Measurements from ENCODE around the gene CDH4. TPM values are rescaled to one million over a fixed set of nuclear protein-coding genes. Genes with fewer than 3 reads are reported as not detected.

The CDH4 gene
- total RNA-seq, 4 donors from 2014 or later, result 0.71 to 4.2 (median 2.9) TPM

DNA sequence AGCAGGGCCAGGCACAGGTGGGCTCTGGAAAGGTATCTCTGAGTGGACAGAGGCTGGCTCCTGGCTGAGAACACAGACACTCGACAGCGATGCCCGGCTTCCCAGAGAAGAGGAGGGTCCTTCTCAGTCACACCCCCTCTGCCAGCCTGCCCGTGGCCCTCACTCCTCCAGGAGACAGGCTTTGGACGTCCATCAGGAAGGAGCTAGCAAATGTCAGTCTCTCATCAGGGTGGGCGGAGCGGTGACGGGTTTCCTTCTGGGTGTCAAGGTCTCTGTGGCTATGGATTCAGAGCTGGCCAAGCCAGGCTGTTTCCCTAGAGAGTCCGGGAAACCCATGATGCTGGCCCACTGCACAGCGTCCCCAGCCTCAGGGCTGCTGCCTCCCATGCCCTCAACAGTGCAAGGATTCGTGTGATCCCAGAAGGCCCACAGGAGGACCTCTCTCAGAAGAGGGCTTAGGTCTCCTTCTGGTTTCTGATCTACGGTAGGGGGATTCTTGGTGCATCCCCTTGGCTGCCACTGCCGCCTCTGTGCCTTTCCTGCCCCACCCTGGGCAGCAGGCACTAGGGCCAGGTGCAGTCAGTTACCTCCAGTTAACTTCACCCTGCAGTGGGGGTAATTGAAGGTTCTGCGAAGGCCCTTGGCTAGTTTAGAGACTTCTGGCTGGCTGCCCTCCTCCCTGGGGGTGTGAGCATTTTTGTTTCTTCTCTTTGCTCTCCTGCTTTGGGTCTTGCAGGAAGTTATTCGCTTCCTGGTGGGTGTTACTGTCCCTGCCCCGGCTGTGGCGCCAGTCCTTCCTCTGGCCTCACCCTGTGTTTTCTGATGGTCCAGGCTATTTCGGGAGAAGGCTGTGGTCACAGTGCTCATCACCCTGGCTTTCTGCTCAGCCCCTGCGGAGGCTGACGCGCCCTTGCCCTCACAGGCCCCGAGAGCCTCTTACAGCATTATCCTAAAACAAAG is 80.2 kb downstream of the CDH4 start:
- H3K4me3 ChIP-seq (ENCODE audit: low read depth, poor library complexity, severe bottlenecking), result no peak overlapping the region
- no peak for DNase-seq (ENCODE audit: low spot score in 2 of 2)
- TF ChIP-seq, protein P1, sequence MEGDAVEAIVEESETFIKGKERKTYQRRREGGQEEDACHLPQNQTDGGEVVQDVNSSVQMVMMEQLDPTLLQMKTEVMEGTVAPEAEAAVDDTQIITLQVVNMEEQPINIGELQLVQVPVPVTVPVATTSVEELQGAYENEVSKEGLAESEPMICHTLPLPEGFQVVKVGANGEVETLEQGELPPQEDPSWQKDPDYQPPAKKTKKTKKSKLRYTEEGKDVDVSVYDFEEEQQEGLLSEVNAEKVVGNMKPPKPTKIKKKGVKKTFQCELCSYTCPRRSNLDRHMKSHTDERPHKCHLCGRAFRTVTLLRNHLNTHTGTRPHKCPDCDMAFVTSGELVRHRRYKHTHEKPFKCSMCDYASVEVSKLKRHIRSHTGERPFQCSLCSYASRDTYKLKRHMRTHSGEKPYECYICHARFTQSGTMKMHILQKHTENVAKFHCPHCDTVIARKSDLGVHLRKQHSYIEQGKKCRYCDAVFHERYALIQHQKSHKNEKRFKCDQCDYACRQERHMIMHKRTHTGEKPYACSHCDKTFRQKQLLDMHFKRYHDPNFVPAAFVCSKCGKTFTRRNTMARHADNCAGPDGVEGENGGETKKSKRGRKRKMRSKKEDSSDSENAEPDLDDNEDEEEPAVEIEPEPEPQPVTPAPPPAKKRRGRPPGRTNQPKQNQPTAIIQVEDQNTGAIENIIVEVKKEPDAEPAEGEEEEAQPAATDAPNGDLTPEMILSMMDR (IDR thresholded peaks at IDR 0.05), result no peak
- TF ChIP-seq POLR2A (IDR thresholded peaks at IDR 0.05), result no peak
- WGBS, 2 donors, result 55 to 60% methylated on average over 18 to 19 of the region's 22 CpGs
- intact Hi-C loops (cut with DNase I; ENCODE audit: low total_unique reads), result no loop called here

DNA sequence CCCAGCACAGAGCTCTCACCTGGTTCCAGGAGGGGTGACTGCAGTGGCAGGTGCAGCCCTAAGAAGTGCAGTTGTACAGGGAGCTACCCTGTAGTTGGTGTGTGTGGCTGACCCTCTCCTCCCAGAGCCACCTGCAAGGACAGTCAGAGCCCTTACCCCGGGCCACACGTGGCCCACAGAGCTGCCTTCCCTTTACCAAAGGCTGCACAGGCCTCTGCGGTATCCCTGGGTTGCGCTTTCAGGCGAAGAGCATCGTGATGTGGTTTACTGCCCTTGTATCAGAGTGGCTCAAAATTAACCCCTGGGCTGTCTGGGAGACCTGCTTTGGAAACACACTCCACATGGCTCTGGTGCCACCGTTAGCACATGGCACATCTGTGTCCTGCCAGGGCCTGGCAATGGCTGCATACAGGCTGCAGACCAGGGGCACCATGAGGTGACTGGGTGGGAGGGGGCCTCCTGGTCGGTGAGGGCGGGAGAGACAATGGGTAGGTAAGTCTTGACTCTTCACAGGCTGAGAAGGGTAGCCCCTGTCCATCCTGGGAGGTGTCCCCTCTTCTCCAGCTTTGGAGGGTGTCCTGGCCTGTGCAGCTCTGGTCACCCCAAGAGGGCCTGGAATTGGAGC is 81.5 kb downstream of the CDH4 start:
- intact Hi-C loops (cut with DNase I; ENCODE audit: low total_unique reads), result no loop called here
- 69 to 93% methylated on average over 7 to 9 of the region's 9 CpGs for WGBS, 2 donors
- no peak for DNase-seq (ENCODE audit: low spot score in 2 of 2)
- no peak for TF ChIP-seq POLR2A (IDR thresholded peaks at IDR 0.05)
- H3K4me3 ChIP-seq (ENCODE audit: low read depth, poor library complexity, severe bottlenecking), result no peak overlapping the region

DNA sequence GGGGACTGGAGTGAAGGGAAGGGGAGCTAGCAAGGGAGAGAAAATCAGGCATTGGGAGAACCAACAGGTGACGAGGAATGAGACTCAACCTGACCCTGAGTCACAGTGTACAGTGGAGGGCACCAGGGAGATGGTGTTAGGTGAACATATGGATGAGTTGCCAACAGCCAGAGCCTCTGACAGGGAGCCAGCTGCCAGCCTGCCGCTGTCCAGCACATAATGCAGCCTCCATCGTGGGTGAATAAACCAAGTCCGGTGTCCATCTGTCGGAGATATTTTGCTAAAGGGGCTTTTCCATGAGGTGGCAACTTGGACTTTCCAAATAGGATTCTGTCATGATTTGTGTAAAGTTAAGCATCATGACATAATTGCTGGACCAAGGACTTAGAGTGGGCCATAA is 88.1 kb downstream of the CDH4 start:
- H3K4me3 ChIP-seq (ENCODE audit: low read depth, poor library complexity, severe bottlenecking), result no peak overlapping the region
- TF ChIP-seq, protein P1 (IDR thresholded peaks at IDR 0.05), result no peak
- no peak for TF ChIP-seq POLR2A (IDR thresholded peaks at IDR 0.05)
- WGBS, 2 donors, result 86 to 87% methylated on average over 5 of the region's 5 CpGs
- intact Hi-C loops (cut with DNase I; ENCODE audit: low total_unique reads), result no loop called here
- DNase-seq (ENCODE audit: low spot score in 2 of 2), result no peak

DNA sequence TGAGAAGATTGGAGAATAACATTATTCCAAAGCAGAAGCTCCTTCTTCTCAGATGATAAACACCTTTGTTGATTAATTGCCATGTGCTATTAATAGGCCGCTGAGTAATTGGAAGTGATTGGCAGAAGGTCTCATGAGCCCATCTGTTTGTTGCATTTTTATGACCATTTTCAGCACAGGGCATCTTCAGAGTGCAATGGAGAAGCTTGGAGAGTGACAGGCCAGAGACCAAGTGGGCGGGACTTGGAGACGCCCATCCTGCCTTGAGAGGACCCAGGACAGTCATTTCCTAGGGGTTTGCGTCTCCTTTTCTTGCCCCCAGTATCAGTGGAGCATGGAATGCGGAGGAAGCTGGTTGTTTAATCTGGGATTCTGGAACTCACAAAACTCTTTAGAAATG is 89.5 kb downstream of the CDH4 start:
- no peak overlapping the region for H3K4me3 ChIP-seq (ENCODE audit: low read depth, poor library complexity, severe bottlenecking)
- intact Hi-C loops (cut with DNase I; ENCODE audit: low total_unique reads), result no loop called here
- WGBS, 2 donors, result 92 to 93% methylated on average over 5 of the region's 5 CpGs
- no peak for DNase-seq (ENCODE audit: low spot score in 2 of 2)
- no peak for TF ChIP-seq POLR2A (IDR thresholded peaks at IDR 0.05)
- TF ChIP-seq, protein P1 (IDR thresholded peaks at IDR 0.05), result no peak

DNA sequence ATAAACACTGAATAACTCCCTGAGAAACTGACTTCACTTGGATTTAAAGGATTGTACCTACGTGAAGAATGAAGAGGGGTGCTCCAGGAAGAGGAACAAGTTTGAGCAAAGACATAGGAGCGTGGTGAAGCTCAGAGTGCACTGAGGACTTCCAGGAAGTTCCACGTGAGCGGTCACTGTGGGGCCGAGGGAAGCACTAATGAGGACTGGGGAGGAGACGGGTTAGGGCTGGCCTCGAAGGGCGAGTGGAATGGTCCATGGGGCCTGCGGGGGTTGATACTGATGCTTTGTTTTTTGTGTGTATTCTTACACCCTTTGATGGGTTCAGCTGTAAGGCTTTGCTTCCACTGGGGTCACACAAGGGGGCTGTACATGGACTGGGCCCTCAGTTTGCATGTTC is 91.9 kb downstream of the CDH4 start:
- TF ChIP-seq POLR2A (IDR thresholded peaks at IDR 0.05), result no peak
- TF ChIP-seq, protein P1 (IDR thresholded peaks at IDR 0.05), result no peak
- no peak for DNase-seq (ENCODE audit: low spot score in 2 of 2)
- WGBS, 2 donors, result 66 to 73% methylated on average over 9 of the region's 9 CpGs
- intact Hi-C loops (cut with DNase I; ENCODE audit: low total_unique reads), result no loop called here
- no peak overlapping the region for H3K4me3 ChIP-seq (ENCODE audit: low read depth, poor library complexity, severe bottlenecking)

DNA sequence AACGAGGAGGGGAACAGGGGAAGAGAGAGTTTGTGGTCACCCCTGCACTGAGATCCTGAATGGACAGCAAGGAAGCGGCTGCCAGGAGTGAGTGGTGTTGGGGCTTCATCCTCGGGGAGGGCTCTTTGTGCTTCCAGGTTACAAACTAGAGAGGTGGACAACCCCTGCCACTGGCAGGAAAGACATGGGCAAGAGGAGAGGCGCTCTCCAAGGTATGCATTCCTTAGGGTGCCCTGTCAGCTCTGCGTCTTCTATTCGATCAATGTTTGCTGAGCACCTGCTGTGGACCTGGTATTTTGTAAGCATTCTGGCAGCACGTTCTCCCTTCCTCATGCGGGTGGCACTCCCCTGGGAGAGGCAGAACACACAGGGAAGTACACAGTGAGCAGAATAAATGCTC is 93.6 kb downstream of the CDH4 start:
- no peak overlapping the region for H3K4me3 ChIP-seq (ENCODE audit: low read depth, poor library complexity, severe bottlenecking)
- WGBS, 2 donors, result 47 to 66% methylated on average over 8 of the region's 8 CpGs
- DNase-seq (ENCODE audit: low spot score in 2 of 2), result no peak
- intact Hi-C loops (cut with DNase I; ENCODE audit: low total_unique reads), result no loop called here
- TF ChIP-seq, protein P1 (IDR thresholded peaks at IDR 0.05), result no peak
- TF ChIP-seq POLR2A (IDR thresholded peaks at IDR 0.05), result no peak
